IMR-90 (cell line): ENCODE results near the gene PDE8B. TPM values are rescaled to one million over a fixed set of nuclear protein-coding genes. Genes with fewer than 3 reads are reported as not detected.

Experiments
- ATAC-seq: fragments of 200-7000 bp; cut with Tn5 transposase; 2 replicates; pipeline ENCODE4 v1.9.1; 2020; ENCODE audit warnings: low read depth, mild to moderate bottlenecking, moderate library complexity
- BruUV-seq: library from RNA; stranded (reverse); fragments of 400-500 nt; replicated peaks from 2 replicates; lab custom pipeline; 2021; lab: Mats Ljungman, UMichigan
- CTCF ChIA-PET: fragments of 300-600 bp; formaldehyde crosslinking; extraction: SDS; loops from one replicate; lab custom pipeline; 2021; ENCODE audit warnings: antibody characterized with exemption; lab: Yijun Ruan, JAX
- POLR2A ChIA-PET: fragments of 300-600 bp; sonication (Branson Sonifier 250); formaldehyde crosslinking; loops from one replicate; lab custom pipeline; 2022; ENCODE audit warnings: antibody characterized with exemption; ENCODE audit not compliant: unreplicated experiment; lab: Charles Lee
- DNase-seq: peaks from one replicate; pipeline ENCODE4 v3.0.0; 2013
- H2AFZ ChIP-seq: replicated peaks from 2 replicates; pipeline ENCODE3; 2013; ENCODE audit warnings: low read length, mild to moderate bottlenecking; ENCODE audit not compliant: poor library complexity
- H2AK5ac ChIP-seq: 2 replicates; pipeline ENCODE4 v1.6.1; 2013; ENCODE audit warnings: low read depth, low read length, inconsistent platforms
- H2AK9ac ChIP-seq: replicated peaks from 2 replicates; pipeline ENCODE3; 2013; ENCODE audit warnings: mild to moderate bottlenecking, low read depth, low read length, moderate library complexity; ENCODE audit not compliant: poor library complexity
- H2BK120ac ChIP-seq: 2 replicates; pipeline ENCODE4 v1.6.1; 2013; ENCODE audit warnings: low read depth, low read length, inconsistent platforms
- H2BK15ac ChIP-seq: 3 replicates; pipeline ENCODE4 v1.6.1; 2013; ENCODE audit warnings: low read depth, low read length, inconsistent platforms
- H2BK20ac ChIP-seq: 2 replicates; pipeline ENCODE4 v1.6.1; 2013; ENCODE audit warnings: low read depth, mild to moderate bottlenecking, inconsistent platforms, low read length, moderate library complexity
- H2BK5ac ChIP-seq: 2 replicates; pipeline ENCODE4 v1.6.1; 2013; ENCODE audit warnings: mild to moderate bottlenecking, low read depth, low read length, inconsistent platforms; ENCODE audit not compliant: poor library complexity, severe bottlenecking
- H3K14ac ChIP-seq: replicated peaks from 2 replicates; pipeline ENCODE4 v1.6.1; 2013; ENCODE audit warnings: low read depth, low read length, inconsistent platforms
- H3K18ac ChIP-seq: 2 replicates; pipeline ENCODE4 v1.6.1; 2013; ENCODE audit warnings: low read depth, low read length, control low read depth
- H3K23ac ChIP-seq: 2 replicates; pipeline ENCODE4 v1.6.1; 2013; ENCODE audit warnings: low read depth, low read length, inconsistent platforms
- H3K27ac ChIP-seq: 2 replicates; pipeline ENCODE4 v1.5.1; 2013; ENCODE audit warnings: mild to moderate bottlenecking, control low read depth, low read length; ENCODE audit not compliant: insufficient read depth
- H3K27me3 ChIP-seq: 2 replicates; pipeline ENCODE4 v1.6.1; 2013; ENCODE audit warnings: low read length; ENCODE audit not compliant: control insufficient read depth, insufficient read depth
- H3K36me3 ChIP-seq: 2 replicates; pipeline ENCODE4 v1.6.1; 2013; ENCODE audit warnings: low read length, mixed read lengths; ENCODE audit not compliant: control insufficient read depth, insufficient read depth
- H3K4ac ChIP-seq: 2 replicates; pipeline ENCODE4 v1.6.1; 2013; ENCODE audit warnings: low read depth, low read length, inconsistent platforms
- H3K4me1 ChIP-seq: 2 replicates; pipeline ENCODE4 v1.6.1; 2013; ENCODE audit warnings: low read length, mixed read lengths; ENCODE audit not compliant: control insufficient read depth, insufficient read depth
- H3K4me2 ChIP-seq: 2 replicates; pipeline ENCODE4 v1.6.1; 2013; ENCODE audit warnings: low read depth, mild to moderate bottlenecking, control low read depth, low read length, moderate library complexity
- H3K4me3 ChIP-seq: 2 replicates; pipeline ENCODE4 v1.5.1; 2013; ENCODE audit warnings: low read depth, mild to moderate bottlenecking, control low read depth, low read length, moderate library complexity; ENCODE audit not compliant: insufficient read depth
- H3K56ac ChIP-seq: 2 replicates; pipeline ENCODE4 v1.6.1; 2013; ENCODE audit warnings: low read length, inconsistent platforms; ENCODE audit not compliant: insufficient read depth; ENCODE audit errors: extremely low read depth
- H3K79me1 ChIP-seq, 2 experiments: 2 replicates each; pipeline ENCODE4 v1.6.1; 2013; ENCODE audit warnings: low read length in 2 of 2, inconsistent platforms in 1 of 2, low read depth in 1 of 2
- H3K9ac ChIP-seq: 2 replicates; pipeline ENCODE4 v1.6.1; 2013; ENCODE audit warnings: low read depth, low read length, control low read depth
- H3K9me1 ChIP-seq: 2 replicates; pipeline ENCODE4 v1.6.1; 2013; ENCODE audit warnings: low read length, inconsistent platforms; ENCODE audit not compliant: insufficient read depth
- H3K9me3 ChIP-seq: 2 replicates; pipeline ENCODE4 v1.6.1; 2013; ENCODE audit warnings: low read length; ENCODE audit not compliant: control insufficient read depth, insufficient read depth
- H4K20me1 ChIP-seq: 2 replicates; pipeline ENCODE4 v1.6.1; 2013; ENCODE audit warnings: low read length, inconsistent platforms; ENCODE audit not compliant: insufficient read depth
- H4K5ac ChIP-seq: 2 replicates; pipeline ENCODE4 v1.6.1; 2013; ENCODE audit warnings: mild to moderate bottlenecking, low read depth, low read length, control low read depth
- H4K8ac ChIP-seq, 2 experiments: 2 replicates each; pipeline ENCODE4 v1.6.1; 2013; ENCODE audit warnings: low read depth in 2 of 2, low read length in 2 of 2, control low read depth in 1 of 2, inconsistent platforms in 1 of 2
- H4K91ac ChIP-seq: 2 replicates; pipeline ENCODE4 v1.6.1; 2013; ENCODE audit warnings: low read depth, low read length, inconsistent platforms; ENCODE audit not compliant: insufficient read depth
- CEBPB ChIP-seq: IDR thresholded peaks from 2 replicates; pipeline ENCODE4 v1.6.1; 2012; ENCODE audit warnings: low read depth, low read length, improper control_type of control experiment
- FOS ChIP-seq: fragments of 150-350 bp; IDR thresholded peaks from 2 replicates; pipeline ENCODE4 v1.6.1; 2016; ENCODE audit warnings: low read depth, low read length
- WGBS, 2 experiments: methylation state at CpG; one replicate each; pipeline versions ENCODE4 v1.1.5 to v1.1.7; 2013; ENCODE audit warnings: missing lambda C conversion rate in 2 of 2; ENCODE audit not compliant: insufficient read length in 1 of 2; ENCODE audit errors: extremely low coverage in 2 of 2; 5-methylcytosine and 5-hydroxymethylcytosine counted together
- dilution Hi-C: fragments of 300-500 bp; cut with HindIII; formaldehyde crosslinking; loops from one replicate; pipeline ENCODE4 v1.14.3; 2018; ENCODE audit warnings: low sequenced_read_pairs; ENCODE audit not compliant: unreplicated experiment
- in situ Hi-C: fragments of 300-500 bp; cut with MboI; formaldehyde crosslinking; loops from 3 replicates; pipeline ENCODE4 v1.14.3; 2019; ENCODE audit warnings: low sequenced_read_pairs, inconsistent platforms, mixed read lengths
- intact Hi-C: fragments of 100-400 bp; cut with micrococcal nuclease; formaldehyde crosslinking; loops from 2 replicates; pipeline ENCODE4 v1.10.0; 2022
- polyA plus RNA-seq, 3 experiments: library from polyadenylated mRNA; depleted of rRNA; stranded (reverse); fragments of >200 nt; gene quantifications; 2 replicates each; pipeline ENCODE4 v1.2.3, GENCODE V29; 2012; ENCODE audit warnings: low replicate concordance in 1 of 3
- total RNA-seq: library from RNA; depleted of rRNA; stranded (reverse); fragments of >200 nt; gene quantifications from 2 replicates; pipeline ENCODE4 v1.2.3, GENCODE V29; 2012

Gene PDE8B
- total and polyA plus RNA-seq, 2 of the 4 experiments (the other 2 are of a cell fraction), result under 0.01 to 0.03 TPM

DNA sequence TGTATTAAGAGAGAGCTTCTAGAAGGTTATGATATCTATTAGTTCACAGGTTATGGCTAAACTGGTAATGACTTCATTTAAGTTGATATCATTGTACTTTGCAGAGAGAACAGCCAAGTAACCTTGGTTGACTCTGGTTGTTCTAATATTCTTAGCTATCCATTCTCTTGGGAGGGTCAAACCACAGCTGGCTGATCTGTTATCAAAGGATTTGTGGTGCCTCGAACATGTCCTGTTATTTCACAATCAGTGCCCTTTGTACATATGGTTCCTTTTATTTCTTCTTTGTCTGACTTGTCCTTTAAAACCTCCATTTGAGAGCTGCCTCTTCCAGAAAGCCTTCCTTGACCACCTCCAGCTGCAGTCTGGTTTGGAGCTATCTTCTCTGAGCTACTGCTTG is 61.7 kb downstream of the PDE8B start:
- Histone ChIP-seq H4K20me1 (no peaks in the 10 kb centered on the region), H3K9me3 (no peaks in the 10 kb centered on the region), H3K79me1 (no peaks in the 10 kb centered on the region), H3K23ac (no peak overlapping the region), H4K91ac (no peak overlapping the region), H3K27me3 (no peaks in the 10 kb centered on the region; the same call in 1 of the 2 replicates), H4K8ac (no peak overlapping the region), H2BK120ac (no peak overlapping the region), H2AK5ac (no peak overlapping the region), H2BK5ac (no peak overlapping the region), H2BK20ac (no peak overlapping the region), H3K18ac (no peak overlapping the region), H2AK9ac (no peak overlapping the region), H4K5ac (no peak overlapping the region), H3K4ac (no peak overlapping the region), H2BK15ac (no peak overlapping the region), H3K9ac (no peak overlapping the region), H3K4me1 (no peaks in the 10 kb centered on the region), H3K9me1 (no peaks in the 10 kb centered on the region), H3K4me3 (no peak overlapping the region), H2AFZ (no peak overlapping the region), H3K56ac (no peak overlapping the region), H3K14ac (no peak overlapping the region), H3K4me2 (no peak overlapping the region), H3K27ac (no peak overlapping the region), H3K36me3 (no peaks in the 10 kb centered on the region)
- in situ Hi-C loops, result no loop called here
- DNase-seq (no peak), ATAC-seq (no peak)
- WGBS, 2 experiments, result 50% methylated on average over 1 of the region's 1 CpG; no CpG with 5 or more reads in 1 of the 2 experiments
- intact Hi-C loops, result no loop called here
- CTCF ChIA-PET, result interaction anchor here (0.5 to 1.7 kb wide), 2 partner anchors 10 to 245 kb away, joined by 3 to 5 read pairs; no protein-coding TSS in a partner anchor
- dilution Hi-C loops, result no loop called here
- POLR2A ChIA-PET, result no interaction called here
- BruUV-seq, result no TSS peak
- TF ChIP-seq FOS (no peak), CEBPB (peak; percentile 39; the same call in 1 of the 2 replicates)
